ENCODE results near the gene ZBTB40.

The ZBTB40 gene

DNA sequence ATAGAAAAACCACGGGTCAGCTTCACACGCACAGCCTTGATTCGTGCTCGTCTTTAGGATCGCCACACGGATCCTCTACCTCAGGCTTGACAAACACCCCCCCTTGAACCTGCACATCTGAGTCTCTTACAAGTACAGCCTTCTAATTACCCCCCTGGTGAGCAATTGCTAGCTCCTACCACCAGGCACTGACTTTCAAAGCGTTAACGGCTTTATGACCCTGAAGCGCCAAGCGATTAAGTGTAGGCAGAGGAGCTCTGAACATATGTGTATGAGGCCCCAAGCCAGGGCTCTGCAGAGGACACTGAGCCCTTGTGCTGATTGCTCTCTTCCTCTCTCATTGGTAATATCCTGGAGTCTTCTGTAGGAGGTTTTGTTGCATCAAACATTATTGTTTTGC, 55.9 kb downstream of the ZBTB40 start:
- no peak for DNase-seq (ENCODE audit: low spot score)

GRCh38 chr1:22508329-22508728, 56.7 kb downstream of the ZBTB40 start:
- DNase-seq (ENCODE audit: low spot score) = no peak

- no peak for DNase-seq (ENCODE audit: low spot score)
These were observed 57.3 kb downstream of the ZBTB40 start for GRCh38 chr1:22508991-22509390.

DNA sequence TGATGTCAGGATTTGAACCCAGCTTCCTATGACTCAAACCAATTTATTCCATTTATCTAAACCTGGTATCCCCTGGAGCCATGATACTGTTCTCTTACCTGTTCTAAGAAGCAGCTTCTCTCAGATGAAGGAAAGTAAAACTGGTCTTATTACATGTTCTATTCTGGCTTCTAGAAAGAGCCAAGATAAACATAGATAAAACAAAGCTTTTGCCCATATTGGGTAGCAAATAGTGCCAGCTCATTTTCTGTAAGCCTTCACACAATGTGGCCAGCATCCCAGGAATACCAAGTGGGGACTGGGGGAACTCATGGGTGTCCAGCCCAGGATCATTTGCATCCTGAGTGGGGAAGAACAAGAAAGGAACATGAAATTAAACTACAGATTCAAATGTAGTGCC, 58.2 kb downstream of the ZBTB40 start:
- DNase-seq (ENCODE audit: low spot score) = no peak

GRCh38 chr1:22512873-22513272, 61.2 kb downstream of the ZBTB40 start:
- DNase-seq (ENCODE audit: low spot score) = no peak

DNA sequence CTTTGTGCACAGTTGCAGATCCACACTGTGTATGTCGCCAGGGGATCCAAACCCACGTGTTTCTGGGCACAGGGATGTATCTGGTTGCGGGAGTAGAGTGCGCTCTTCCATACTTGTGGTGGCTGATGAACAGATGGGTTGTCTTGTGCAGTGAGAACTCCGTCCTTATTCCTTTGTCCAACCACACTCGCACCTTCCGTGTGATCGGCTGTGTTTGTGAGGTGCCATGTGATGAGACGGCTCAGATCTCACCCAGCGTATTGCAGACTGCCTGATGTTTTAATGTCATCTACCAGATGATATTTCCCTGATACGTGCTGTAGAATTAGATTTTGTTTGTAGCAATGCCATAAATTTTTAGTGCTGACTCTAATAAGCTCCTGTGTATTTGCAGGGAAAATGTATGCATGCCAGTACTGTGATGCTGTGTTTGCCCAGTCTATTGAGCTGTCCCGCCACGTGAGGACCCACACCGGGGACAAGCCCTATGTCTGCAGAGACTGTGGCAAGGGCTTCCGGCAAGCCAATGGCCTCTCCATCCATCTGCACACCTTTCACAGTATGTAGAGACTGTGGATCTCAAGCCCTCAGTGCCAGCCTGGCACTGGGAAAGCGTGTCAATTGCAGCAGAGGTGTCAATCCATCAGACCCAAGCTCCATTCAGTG, 65.4 kb downstream of the ZBTB40 start:
- DNase-seq (ENCODE audit: low spot score) = no peak

- DNase-seq (ENCODE audit: low spot score) = no peak
These were observed 66.3 kb downstream of the ZBTB40 start for GRCh38 chr1:22517956-22518355.

- no peak for DNase-seq (ENCODE audit: low spot score)
These were observed 66.7 kb downstream of the ZBTB40 start for GRCh38 chr1:22518379-22518778.

- DNase-seq (ENCODE audit: low spot score) = no peak
These were observed 69.2 kb downstream of the ZBTB40 start for GRCh38 chr1:22520871-22521270.

DNA sequence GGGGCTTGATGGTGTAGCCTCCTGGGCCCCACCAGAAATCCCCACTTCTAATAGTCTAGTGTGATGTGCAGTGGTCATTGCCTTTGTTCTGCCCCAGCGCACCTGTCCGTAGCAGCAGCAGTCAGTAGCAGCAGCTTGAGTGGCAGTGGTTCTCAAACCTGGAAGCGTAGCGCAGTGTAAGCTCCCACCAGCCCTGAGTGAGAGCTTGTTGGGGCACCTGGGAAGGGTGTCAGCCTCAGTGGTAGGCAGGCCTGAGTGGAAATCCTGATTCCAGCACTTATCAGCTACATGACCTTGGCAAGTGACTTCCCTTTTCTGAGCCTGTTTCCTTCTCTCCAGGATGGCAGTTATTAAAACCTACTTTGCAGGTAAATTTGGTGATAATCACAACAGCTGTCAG, 70.0 kb downstream of the ZBTB40 start:
- DNase-seq (ENCODE audit: low spot score) = no peak

GRCh38 chr1:22522221-22522743, 70.6 kb downstream of the ZBTB40 start:
- no peak for DNase-seq (ENCODE audit: low spot score)

DNA sequence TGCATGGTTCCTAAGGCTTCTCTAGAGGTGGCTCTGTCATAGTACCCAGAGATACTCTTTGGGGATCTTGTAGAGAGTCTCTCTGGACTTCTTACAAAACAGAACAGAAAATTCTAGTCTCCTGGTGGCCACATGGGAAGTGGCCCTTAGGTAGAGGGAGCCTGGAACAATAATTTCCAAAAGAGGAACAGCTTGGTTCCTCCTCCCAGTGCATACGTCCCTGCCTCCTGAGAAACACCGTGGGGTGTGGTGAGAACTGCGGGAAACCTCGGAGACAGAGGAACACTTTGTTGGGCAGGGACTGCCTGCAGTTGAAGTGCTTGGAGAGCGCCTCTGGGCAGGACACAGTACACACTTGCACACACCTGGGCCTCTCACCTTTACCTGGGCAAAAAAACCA, 72.8 kb downstream of the ZBTB40 start:
- no peak for DNase-seq (ENCODE audit: low spot score)

DNA sequence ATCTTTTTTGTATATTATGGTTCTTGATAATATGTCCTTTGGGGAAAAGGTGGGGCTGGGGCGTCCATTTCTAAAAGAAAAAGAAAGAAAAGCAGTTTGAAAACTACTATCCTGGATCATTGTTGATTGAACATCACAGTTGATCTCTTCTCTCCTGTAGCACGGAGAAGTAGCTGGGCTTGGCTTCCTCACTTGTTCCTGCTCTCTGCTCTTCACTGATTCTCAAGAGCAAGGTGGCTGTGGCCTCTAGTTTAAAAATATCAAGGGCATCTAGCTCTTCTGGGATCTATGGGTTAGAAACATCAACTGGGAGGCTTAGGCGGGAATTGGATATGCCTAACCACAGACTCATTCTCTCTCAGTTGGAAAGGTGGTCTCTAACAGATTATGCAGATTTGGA, 73.6 kb downstream of the ZBTB40 start:
- no peak for DNase-seq (ENCODE audit: low spot score)

GRCh38 chr1:22525646-22526045, 74.0 kb downstream of the ZBTB40 start:
- no peak for DNase-seq (ENCODE audit: low spot score)

- DNase-seq (ENCODE audit: low spot score) = no peak
These were observed 74.4 kb downstream of the ZBTB40 start for GRCh38 chr1:22526098-22526497.

DNA sequence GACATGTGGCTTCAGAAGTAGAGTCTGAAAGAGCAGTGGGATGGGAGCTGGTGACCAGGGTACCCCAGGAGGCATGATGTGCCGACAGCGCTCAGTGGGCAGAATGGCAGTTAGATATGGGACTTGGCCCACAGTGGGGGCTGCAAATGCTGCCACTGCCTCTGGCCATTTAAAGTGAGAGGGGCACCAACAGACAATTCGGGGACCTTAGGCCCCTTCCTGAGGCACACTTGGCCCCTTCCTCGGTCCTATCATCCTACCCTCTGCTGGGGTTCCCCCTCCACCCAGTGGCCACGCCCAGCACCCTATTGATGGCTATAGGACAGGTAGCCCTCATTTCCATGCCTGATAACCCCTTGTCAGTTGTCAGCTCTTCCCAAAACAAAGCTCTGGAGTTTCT, 75.0 kb downstream of the ZBTB40 start:
- no peak for DNase-seq (ENCODE audit: low spot score)

- no peak for DNase-seq (ENCODE audit: low spot score)
These were observed 75.5 kb downstream of the ZBTB40 start for GRCh38 chr1:22527122-22527521.

- no peak for DNase-seq (ENCODE audit: low spot score)
These were observed 76.1 kb downstream of the ZBTB40 start for GRCh38 chr1:22527555-22528296.

- no peak for DNase-seq (ENCODE audit: low spot score)
These were observed 76.8 kb downstream of the ZBTB40 start for GRCh38 chr1:22528451-22528850.

DNA sequence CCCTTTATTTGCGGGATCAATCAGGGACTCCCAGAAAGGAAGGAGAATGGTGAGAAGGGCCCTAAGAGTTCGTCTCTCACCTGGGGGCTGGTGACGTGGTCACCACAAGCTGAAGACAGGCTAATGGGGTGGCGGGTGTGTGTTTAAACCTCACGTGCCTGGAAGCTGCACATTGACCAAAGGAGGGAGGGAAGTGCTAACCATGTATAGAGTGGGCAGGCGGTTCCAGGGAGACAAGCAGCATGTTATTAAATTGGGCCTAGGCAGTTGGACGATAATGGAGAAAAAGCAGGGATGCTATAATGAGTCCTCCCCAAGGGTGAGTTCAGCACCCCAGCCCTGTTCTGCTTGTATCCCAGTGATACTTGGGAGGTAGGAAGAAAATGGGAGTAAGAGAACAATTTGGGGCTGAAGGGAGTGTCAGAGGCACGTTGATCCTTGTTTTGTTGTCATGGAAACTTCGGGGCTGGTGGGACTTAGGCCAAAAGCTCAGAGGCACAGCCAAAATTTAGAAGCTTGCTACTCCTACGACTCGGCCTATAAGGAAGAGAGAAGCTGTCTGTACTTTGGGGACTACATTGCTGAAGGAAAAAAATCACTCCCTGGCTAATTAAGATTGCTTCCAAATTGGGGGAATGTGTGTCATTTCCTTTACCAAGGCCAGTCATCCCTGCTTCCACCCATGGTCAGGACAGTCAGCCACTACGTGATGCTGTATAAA, 78.4 kb downstream of the ZBTB40 start:
- no peak for DNase-seq (ENCODE audit: low spot score)

GRCh38 chr1:22530715-22531114, 79.1 kb downstream of the ZBTB40 start:
- no peak for DNase-seq (ENCODE audit: low spot score)

DNA sequence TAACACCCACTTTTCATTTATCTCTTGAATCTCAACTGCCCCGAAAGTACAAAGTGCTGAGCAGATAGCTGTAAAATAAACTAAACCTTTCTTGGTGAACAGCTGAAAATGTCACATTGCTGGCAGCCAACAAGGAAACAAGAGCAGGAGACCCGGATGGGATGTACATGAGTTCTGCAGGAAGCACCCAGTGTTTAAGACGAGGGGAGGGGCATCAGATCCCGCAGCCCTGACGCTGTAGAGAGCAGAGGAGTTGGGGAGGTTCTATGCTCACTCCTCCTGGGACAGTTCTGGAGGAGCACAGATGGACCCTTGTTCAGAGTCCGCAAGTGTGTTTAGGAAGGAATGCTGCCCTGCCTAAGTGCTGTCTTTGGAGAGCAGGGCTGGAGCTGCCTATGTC, 79.6 kb downstream of the ZBTB40 start:
- no peak for DNase-seq (ENCODE audit: low spot score)

All from kidney tubule cell (primary cell).